ENCODE measurements around the gene SRD5A1. TPM values are rescaled to one million over a fixed set of nuclear protein-coding genes. Genes with fewer than 3 reads are reported as not detected.

The SRD5A1 gene
- total RNA-seq, 4 donors from 2014 or later = 9.0 to 79.8 (median 17.0) TPM

DNA sequence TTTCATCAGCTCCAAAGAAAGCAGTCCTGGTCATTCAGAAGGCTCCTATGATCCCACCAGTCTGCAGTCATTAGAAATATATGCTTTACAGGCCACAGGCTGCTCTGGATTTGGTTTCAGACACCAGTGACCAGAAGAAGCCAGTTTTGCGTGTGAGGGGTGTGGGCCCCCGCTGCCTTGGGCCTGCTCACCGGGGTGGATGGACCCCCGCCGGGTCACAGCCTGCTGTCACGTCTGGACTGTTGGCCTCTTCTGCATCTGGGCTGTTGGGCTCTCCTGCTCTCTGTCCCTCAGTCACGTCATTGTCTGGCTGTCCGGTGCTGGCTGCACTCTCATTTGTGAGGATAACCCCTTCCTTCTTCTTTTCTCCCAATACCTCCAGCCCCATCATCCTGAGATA, 33.5 kb upstream of the SRD5A1 start:
- Histone ChIP-seq H3K4me1 (no peaks in the 10 kb centered on the region), H3K4me3 (no peak overlapping the region), H3K27me3 (no peaks in the 10 kb centered on the region), H3K27ac (no peak overlapping the region), H3K9me3 (no peaks in the 10 kb centered on the region), H3K36me3 (peaks cover 0 to 56% (median 26%) of the 10 kb centered on the region in 4 donors)
- in situ Hi-C loops (cut with MboI; ENCODE audit: low pct_ligation_motif_present in 1 of 4, low pct_unique_long_range_greater_than_20kb in 1 of 4, low sequenced_read_pairs in 3 of 4) (loop anchor here in 2 of 4 donors (25.0 kb wide), 2 partner anchors 138 to 1112 kb away; no protein-coding TSS in a partner anchor), intact Hi-C loops (cut with DNase I; ENCODE audit: low total_unique reads) (no loop called here)
- 89% methylated on average over 8 of the region's 8 CpGs; no CpG with 5 or more reads in 1 of the 2 donors for WGBS, 2 donors (ENCODE audit: low coverage in 1 of 2)
- no peak for TF ChIP-seq POLR2AphosphoS5 (IDR thresholded peaks at IDR 0.05)
- no peak for TF ChIP-seq POLR2A (IDR thresholded peaks at IDR 0.05)
- TF ChIP-seq, protein P1, sequence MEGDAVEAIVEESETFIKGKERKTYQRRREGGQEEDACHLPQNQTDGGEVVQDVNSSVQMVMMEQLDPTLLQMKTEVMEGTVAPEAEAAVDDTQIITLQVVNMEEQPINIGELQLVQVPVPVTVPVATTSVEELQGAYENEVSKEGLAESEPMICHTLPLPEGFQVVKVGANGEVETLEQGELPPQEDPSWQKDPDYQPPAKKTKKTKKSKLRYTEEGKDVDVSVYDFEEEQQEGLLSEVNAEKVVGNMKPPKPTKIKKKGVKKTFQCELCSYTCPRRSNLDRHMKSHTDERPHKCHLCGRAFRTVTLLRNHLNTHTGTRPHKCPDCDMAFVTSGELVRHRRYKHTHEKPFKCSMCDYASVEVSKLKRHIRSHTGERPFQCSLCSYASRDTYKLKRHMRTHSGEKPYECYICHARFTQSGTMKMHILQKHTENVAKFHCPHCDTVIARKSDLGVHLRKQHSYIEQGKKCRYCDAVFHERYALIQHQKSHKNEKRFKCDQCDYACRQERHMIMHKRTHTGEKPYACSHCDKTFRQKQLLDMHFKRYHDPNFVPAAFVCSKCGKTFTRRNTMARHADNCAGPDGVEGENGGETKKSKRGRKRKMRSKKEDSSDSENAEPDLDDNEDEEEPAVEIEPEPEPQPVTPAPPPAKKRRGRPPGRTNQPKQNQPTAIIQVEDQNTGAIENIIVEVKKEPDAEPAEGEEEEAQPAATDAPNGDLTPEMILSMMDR (IDR thresholded peaks at IDR 0.05) = no peak
- no peak for TF ChIP-seq EP300 (IDR thresholded peaks at IDR 0.05; ENCODE audit: low read depth)
- no peak for DNase-seq

- DNase-seq = no peak
- TF ChIP-seq POLR2A (IDR thresholded peaks at IDR 0.05) (no peak), EP300 (IDR thresholded peaks at IDR 0.05; ENCODE audit: low read depth) (no peak), POLR2AphosphoS5 (IDR thresholded peaks at IDR 0.05) (no peak)
- TF ChIP-seq, protein P1 (IDR thresholded peaks at IDR 0.05) = no peak
- Histone ChIP-seq H3K27me3 (no peaks in the 10 kb centered on the region), H3K4me1 (no peaks in the 10 kb centered on the region), H3K9me3 (no peaks in the 10 kb centered on the region), H3K36me3 (peaks cover 0 to 63% (median 30%) of the 10 kb centered on the region in 4 donors), H3K27ac (no peak overlapping the region), H3K4me3 (no peak overlapping the region)
- intact Hi-C loops (cut with DNase I; ENCODE audit: low total_unique reads) (no loop called here), in situ Hi-C loops (cut with MboI; ENCODE audit: low pct_ligation_motif_present in 1 of 4, low pct_unique_long_range_greater_than_20kb in 1 of 4, low sequenced_read_pairs in 3 of 4) (loop anchor here in 1 of 4 donors (25.0 kb wide), 1 partner anchor 136 kb away; no protein-coding TSS in a partner anchor)
- WGBS, 2 donors (ENCODE audit: low coverage in 1 of 2) = 91% methylated on average over 11 of the region's 11 CpGs
Observed at GRCh38 chr5:6601271-6601670, 32.0 kb upstream of the SRD5A1 start.

- TF ChIP-seq EP300 (IDR thresholded peaks at IDR 0.05; ENCODE audit: low read depth) (no peak), POLR2AphosphoS5 (IDR thresholded peaks at IDR 0.05) (no peak)
- Histone ChIP-seq H3K27ac (no peak overlapping the region), H3K4me3 (no peak overlapping the region), H3K9me3 (no peaks in the 10 kb centered on the region), H3K4me1 (no peaks in the 10 kb centered on the region), H3K27me3 (no peaks in the 10 kb centered on the region), H3K36me3 (peaks cover 0 to 62% (median 30%) of the 10 kb centered on the region in 4 donors)
- 99% methylated on average over 11 of the region's 11 CpGs; no CpG with 5 or more reads in 1 of the 2 donors for WGBS, 2 donors (ENCODE audit: low coverage in 1 of 2)
- intact Hi-C loops (cut with DNase I; ENCODE audit: low total_unique reads) = no loop called here
- DNase-seq = no peak
- in situ Hi-C loops (cut with MboI; ENCODE audit: low pct_ligation_motif_present in 1 of 4, low pct_unique_long_range_greater_than_20kb in 1 of 4, low sequenced_read_pairs in 3 of 4) = loop anchor here in 1 of 4 donors (25.0 kb wide), 1 partner anchor 135 kb away; no protein-coding TSS in a partner anchor
Observed at GRCh38 chr5:6601816-6602215, 31.4 kb upstream of the SRD5A1 start.

DNA sequence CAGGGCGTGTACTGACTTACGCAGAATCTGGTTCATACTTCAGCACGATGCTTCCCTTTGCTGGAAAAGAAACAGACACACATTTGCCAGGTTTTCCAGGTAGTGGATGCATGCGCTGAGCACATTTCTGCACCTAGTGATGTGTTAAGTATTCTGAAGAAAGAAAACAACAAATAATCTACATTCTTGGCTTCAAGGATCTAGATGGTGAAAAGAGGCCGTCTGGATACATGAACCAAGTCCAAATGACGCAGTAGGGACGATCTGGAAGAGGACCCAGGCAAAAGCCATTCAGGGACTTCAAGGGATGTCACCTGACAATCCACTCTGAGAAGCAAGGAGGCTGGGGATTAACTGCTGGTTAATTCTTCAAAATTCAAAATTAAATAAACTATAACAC, 30.8 kb upstream of the SRD5A1 start:
- in situ Hi-C loops (cut with MboI; ENCODE audit: low pct_ligation_motif_present in 1 of 4, low pct_unique_long_range_greater_than_20kb in 1 of 4, low sequenced_read_pairs in 3 of 4) (loop anchor here in 1 of 4 donors (25.0 kb wide), 1 partner anchor 135 kb away; no protein-coding TSS in a partner anchor), intact Hi-C loops (cut with DNase I; ENCODE audit: low total_unique reads) (no loop called here)
- H3K4me1 ChIP-seq = no peaks in the 10 kb centered on the region
- 93 to 94% methylated on average over 6 to 7 of the region's 7 CpGs for WGBS, 2 donors (ENCODE audit: low coverage in 1 of 2)
- H3K27ac ChIP-seq = no peak overlapping the region
- TF ChIP-seq, protein P1 (IDR thresholded peaks at IDR 0.05) = no peak
- TF ChIP-seq POLR2A (IDR thresholded peaks at IDR 0.05) (no peak), EP300 (IDR thresholded peaks at IDR 0.05; ENCODE audit: low read depth) (no peak), POLR2AphosphoS5 (IDR thresholded peaks at IDR 0.05) (no peak)
- peaks cover 0 to 68% (median 29%) of the 10 kb centered on the region in 4 donors for H3K36me3 ChIP-seq
- no peaks in the 10 kb centered on the region for H3K27me3 ChIP-seq
- no peak overlapping the region for H3K4me3 ChIP-seq
- no peaks in the 10 kb centered on the region for H3K9me3 ChIP-seq
- DNase-seq = no peak

Measured in transverse colon (tissue), 4 donors.